ENCODE results near the gene LRRC18. TPM values are rescaled to one million over a fixed set of nuclear protein-coding genes. Genes with fewer than 3 reads are reported as not detected.

LRRC18 gene
- total RNA-seq, 1 experiment from 2014 or later: not detected

DNA sequence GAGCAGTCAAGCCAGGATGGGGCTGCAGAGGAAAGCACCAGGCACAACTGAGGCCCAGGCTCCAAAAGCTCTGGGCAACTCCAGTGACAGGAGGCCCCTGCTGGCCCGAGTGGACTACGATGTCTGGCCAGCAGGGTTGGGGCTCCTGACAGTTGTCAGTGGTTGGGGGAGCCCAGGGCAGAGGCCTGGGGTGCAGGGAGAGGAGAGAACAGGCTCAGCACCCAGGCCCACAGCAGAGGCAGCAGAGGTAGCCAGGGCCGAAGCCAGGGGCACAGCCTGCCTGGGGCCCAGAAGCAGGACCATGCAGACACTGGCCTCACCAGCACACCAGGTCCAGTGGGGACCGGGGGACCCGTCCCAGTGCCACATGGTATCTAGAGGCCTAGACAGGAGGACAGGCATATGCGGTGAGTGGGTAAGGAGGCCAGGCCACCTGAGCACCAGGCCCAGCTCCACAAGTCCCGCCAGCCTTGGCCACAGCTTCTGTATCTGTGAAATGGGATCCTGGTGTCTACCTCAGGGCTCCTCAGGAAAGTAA is 46.0 kb upstream of the LRRC18 start:
- Histone ChIP-seq H3K23ac (ENCODE audit: insufficient read length, low read depth, low read length) (no peak overlapping the region), H3K4ac (ENCODE audit: low read depth, low read length) (no peak overlapping the region), H3K18ac (ENCODE audit: insufficient read length, low read depth, low read length) (no peak overlapping the region), H3K56ac (ENCODE audit: insufficient read length, low read depth, low read length) (no peak overlapping the region), H2AFZ (ENCODE audit: low read length) (no peak overlapping the region), H2AK5ac (ENCODE audit: insufficient read length, low read length) (no peak overlapping the region), H2BK15ac (ENCODE audit: low read depth, low read length) (no peak overlapping the region), H4K20me1 (ENCODE audit: control insufficient read depth, insufficient read depth, insufficient read length) (no peaks in the 10 kb centered on the region), H3K4me2 (ENCODE audit: insufficient read depth, insufficient read length, low read length) (no peak overlapping the region), H3K79me1 (ENCODE audit: insufficient read depth, low read depth, low read length, poor library complexity, severe bottlenecking) (no peaks in the 10 kb centered on the region), H2BK5ac (ENCODE audit: insufficient read length, low read length) (no peak overlapping the region), H3K9me3 (ENCODE audit: control insufficient read depth, low read depth, low read length) (no peaks in the 10 kb centered on the region), H3K27ac (ENCODE audit: insufficient read length, low read depth, low read length) (no peak overlapping the region), H3K14ac (ENCODE audit: insufficient read depth, low read length) (no peak overlapping the region; the same call in 1 of the 2 replicates), H4K8ac (replicated peaks; ENCODE audit: insufficient read length, low read depth, low read length) (no peak overlapping the region), H2BK20ac (ENCODE audit: low read depth, low read length, poor library complexity, severe bottlenecking) (no peak overlapping the region), H4K91ac (ENCODE audit: insufficient read length, low read depth, low read length) (no peak overlapping the region), H3K23me2 (ENCODE audit: insufficient read length, low read depth, low read length, poor library complexity, severe bottlenecking) (no peaks in the 10 kb centered on the region), H3T11ph (ENCODE audit: low read length) (no peak overlapping the region), H2BK12ac (ENCODE audit: insufficient read length, low read depth, low read length) (no peak overlapping the region), H3K9ac (ENCODE audit: extremely low read depth, insufficient read length, low read length) (no peak overlapping the region), H3K4me1 (ENCODE audit: insufficient read depth, low read length) (no peaks in the 10 kb centered on the region), H4K5ac (ENCODE audit: insufficient read length, low read depth, low read length) (no peak overlapping the region), H3K79me2 (ENCODE audit: insufficient read depth, low read length) (no peaks in the 10 kb centered on the region), H3K27me3 (ENCODE audit: insufficient read depth, low read length) (no peaks in the 10 kb centered on the region), H2BK120ac (ENCODE audit: low read depth, low read length, poor library complexity, severe bottlenecking) (no peak overlapping the region)
- Mint-ChIP-seq H3K4me3 (no peak overlapping the region), H3K4me1 (no peaks in the 10 kb centered on the region), H3K9me3 (no peaks in the 10 kb centered on the region), H3K27me3 (ENCODE audit: low read depth) (no peaks in the 10 kb centered on the region), H3K36me3 (ENCODE audit: insufficient read depth in 1 of 3, low read depth in 3 of 3) (no peaks in the 10 kb centered on the region), H3K27ac (no peak overlapping the region)
- no CpG with 5 or more reads among the region's 7 CpGs for WGBS (ENCODE audit: extremely low coverage, insufficient read length, low lambda C conversion rate)
- no peak for DNase-seq
- TF ChIP-seq, protein P1, sequence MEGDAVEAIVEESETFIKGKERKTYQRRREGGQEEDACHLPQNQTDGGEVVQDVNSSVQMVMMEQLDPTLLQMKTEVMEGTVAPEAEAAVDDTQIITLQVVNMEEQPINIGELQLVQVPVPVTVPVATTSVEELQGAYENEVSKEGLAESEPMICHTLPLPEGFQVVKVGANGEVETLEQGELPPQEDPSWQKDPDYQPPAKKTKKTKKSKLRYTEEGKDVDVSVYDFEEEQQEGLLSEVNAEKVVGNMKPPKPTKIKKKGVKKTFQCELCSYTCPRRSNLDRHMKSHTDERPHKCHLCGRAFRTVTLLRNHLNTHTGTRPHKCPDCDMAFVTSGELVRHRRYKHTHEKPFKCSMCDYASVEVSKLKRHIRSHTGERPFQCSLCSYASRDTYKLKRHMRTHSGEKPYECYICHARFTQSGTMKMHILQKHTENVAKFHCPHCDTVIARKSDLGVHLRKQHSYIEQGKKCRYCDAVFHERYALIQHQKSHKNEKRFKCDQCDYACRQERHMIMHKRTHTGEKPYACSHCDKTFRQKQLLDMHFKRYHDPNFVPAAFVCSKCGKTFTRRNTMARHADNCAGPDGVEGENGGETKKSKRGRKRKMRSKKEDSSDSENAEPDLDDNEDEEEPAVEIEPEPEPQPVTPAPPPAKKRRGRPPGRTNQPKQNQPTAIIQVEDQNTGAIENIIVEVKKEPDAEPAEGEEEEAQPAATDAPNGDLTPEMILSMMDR (conservative IDR thresholded peaks at IDR 0.05): no peak

Measured in H9 (cell line).